SU-DHL-6 (cell line): ENCODE measurements around the gene COLQ.

Experiments
- EZH2phosphoT487 ChIP-seq: fragments of 200-600 bp; sonication (generic), shearing (Covaris generic); conservative IDR thresholded peaks from 2 replicates; pipeline ENCODE4 v1.6.1; 2018; ENCODE audit warnings: mild to moderate bottlenecking, antibody characterized with exemption, low read length, moderate library complexity, mixed read lengths
- TF ChIP-seq, protein P1 (sequence below): fragments of 200-600 bp; sonication (generic); IDR thresholded peaks from one replicate; pipeline ENCODE4 v1.5.1; 2017; ENCODE audit warnings: antibody characterized with exemption, mild to moderate bottlenecking, low read length, moderate library complexity; ENCODE audit not compliant: insufficient read depth, poor library complexity, severe bottlenecking

DNA sequence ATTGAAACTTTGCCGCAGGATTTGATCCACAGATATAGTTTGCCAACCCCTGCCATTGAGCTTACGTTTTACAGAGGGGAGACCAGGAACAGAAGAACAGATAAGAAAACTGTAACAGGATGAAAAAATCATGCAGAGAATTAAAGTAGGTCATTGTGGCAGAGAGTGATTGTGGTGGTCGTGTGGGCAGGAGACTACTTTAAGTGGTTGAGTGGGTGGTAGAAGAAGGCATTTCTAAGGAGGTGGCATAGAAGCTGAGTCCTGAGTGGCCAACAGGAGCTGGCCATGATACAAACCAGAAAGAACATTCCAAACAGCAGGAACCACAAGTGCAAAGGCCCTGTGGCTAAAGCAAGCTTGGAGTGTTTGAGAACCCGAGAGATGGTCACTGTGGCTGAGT lies 34.5 kb downstream of the COLQ start:
- TF ChIP-seq, protein P1, sequence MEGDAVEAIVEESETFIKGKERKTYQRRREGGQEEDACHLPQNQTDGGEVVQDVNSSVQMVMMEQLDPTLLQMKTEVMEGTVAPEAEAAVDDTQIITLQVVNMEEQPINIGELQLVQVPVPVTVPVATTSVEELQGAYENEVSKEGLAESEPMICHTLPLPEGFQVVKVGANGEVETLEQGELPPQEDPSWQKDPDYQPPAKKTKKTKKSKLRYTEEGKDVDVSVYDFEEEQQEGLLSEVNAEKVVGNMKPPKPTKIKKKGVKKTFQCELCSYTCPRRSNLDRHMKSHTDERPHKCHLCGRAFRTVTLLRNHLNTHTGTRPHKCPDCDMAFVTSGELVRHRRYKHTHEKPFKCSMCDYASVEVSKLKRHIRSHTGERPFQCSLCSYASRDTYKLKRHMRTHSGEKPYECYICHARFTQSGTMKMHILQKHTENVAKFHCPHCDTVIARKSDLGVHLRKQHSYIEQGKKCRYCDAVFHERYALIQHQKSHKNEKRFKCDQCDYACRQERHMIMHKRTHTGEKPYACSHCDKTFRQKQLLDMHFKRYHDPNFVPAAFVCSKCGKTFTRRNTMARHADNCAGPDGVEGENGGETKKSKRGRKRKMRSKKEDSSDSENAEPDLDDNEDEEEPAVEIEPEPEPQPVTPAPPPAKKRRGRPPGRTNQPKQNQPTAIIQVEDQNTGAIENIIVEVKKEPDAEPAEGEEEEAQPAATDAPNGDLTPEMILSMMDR, result no peak
- TF ChIP-seq EZH2phosphoT487, result no peak
